SIG-M5 (cell line): ENCODE data around the gene FXYD7.

ENCODE experiments used
- DNase-seq: peaks from one replicate; lab custom pipeline; 2025; lab: John Stamatoyannopoulos, UW

The FXYD7 gene

GRCh38 chr19:35110974-35111373, 32.1 kb upstream of the FXYD7 start:
- DNase-seq: no peak

GRCh38 chr19:35112995-35113688, 29.9 kb upstream of the FXYD7 start:
- no peak for DNase-seq

DNA sequence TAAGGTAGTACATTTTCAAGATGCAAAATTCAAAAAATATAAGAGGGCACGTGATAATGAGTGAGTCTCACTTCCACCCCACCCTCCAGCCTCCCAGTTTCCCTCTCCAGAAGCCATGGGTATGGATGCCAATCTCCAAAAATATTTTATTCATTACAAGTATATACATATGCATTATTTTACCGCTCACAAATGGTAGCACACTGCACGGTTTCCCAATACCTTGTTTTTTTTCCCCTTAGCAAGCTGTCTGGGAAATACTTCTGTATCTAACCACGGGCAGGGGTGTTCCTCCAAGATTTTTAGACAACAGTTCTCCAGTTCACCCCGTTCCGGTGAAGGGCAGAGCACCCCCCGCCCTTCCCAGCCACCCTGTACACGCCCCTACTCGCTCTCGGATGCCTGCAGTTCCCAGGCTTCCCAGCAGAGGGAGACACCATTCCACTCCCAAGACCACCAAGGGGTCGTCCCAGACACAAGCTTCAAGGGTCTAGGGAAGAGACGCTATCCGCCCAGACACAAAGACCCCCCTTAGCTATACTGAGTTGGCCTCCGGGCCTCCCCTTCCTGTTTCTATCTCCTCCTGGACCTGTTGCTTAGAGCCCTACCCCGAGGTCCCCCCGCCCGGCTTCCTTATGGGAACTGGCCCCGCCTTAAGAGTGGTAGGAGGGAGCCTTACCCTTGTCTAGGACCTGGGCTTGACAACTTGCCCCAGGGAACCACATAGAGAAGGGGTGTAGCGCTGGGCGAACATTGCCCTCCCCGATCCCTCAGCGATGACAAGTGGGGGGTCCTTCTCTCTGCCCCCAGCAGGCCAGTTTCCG, 28.5 kb upstream of the FXYD7 start:
- no peak for DNase-seq

GRCh38 chr19:35115177-35115951, 27.7 kb upstream of the FXYD7 start, which contains the start of gene FXYD3:
TSS of gene FXYD3 (plus strand) at chr19:35115823. CDS start at chr19:35119377, 3,554 bp downstream.
- no peak for DNase-seq

DNA sequence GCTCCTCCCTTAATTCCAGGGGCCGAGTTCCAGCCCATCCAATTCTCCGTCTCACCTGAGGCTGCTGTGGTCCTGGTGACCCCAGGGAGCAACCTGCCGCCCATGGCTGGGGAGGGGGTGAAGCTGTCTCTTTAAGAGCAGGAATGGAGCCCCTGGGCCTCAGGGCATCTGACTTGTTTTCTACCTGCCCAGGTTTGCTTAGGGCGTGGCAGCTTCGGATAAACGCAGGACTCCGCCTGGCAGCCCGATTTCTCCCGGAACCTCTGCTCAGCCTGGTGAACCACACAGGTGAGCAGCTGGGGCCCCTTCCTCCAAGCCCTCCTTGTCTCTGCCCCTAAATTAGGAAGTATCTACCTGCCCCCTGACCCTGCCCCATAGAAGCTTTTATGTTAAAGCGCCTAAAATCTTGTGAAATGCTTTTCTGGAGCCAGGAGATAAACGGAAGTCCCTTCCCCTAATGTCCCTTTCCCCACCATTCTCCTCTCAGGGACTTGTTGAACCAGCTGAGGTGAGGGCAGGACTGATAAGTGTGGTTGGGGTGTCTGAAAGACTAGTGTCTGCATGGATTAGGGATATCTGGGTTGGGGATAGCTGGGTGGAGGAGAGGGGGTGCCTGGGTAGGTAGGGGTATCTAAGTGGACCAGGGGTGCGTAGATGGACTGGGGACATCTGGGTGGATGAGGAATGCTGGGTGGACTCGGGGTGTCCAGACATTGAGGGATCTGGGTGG, 26.8 kb upstream of the FXYD7 start:
- no peak for DNase-seq

DNA sequence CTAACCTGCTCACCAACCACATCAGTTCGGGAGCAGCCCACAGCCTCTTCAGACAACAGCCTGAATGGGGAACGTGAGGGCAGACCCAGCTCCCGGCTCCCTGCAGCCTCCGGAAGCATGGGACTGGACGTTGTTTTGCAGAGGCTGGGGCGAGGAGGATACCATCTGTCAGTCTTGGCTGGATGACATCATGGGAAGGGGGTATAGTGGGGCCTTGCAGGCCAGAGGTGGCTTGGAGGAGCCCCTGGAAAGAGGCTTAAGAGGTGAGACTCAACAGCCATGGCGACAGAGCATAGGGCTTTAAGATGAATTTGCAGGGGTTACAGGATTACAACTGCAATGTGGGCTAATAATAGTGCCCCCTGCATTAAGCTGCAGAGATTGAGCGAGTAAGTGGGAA, 25.9 kb upstream of the FXYD7 start:
- no peak for DNase-seq

- no peak for DNase-seq
These were observed 25.3 kb upstream of the FXYD7 start for GRCh38 chr19:35117799-35118198.

- no peak for DNase-seq
These were observed 24.6 kb upstream of the FXYD7 start for GRCh38 chr19:35118268-35119020.

DNA sequence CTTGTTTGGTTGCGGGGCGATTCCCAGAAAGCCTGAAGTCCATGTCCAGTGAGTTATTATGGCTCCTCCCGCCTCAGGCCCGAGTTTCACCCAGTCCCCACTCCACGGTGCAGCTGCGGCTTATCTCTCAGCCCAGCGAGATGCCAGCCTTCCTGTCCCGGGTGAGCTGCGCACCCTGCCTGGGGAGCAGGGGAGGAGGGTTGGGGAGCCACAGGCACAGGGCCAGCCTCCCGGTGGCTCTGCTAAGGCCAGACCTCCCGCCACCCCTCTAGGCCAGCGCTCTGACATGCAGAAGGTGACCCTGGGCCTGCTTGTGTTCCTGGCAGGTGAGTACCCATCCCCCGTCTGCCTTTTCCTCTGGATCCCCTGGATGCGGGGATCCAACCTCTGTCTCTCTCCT, 24.0 kb upstream of the FXYD7 start:
- DNase-seq: no peak

DNA sequence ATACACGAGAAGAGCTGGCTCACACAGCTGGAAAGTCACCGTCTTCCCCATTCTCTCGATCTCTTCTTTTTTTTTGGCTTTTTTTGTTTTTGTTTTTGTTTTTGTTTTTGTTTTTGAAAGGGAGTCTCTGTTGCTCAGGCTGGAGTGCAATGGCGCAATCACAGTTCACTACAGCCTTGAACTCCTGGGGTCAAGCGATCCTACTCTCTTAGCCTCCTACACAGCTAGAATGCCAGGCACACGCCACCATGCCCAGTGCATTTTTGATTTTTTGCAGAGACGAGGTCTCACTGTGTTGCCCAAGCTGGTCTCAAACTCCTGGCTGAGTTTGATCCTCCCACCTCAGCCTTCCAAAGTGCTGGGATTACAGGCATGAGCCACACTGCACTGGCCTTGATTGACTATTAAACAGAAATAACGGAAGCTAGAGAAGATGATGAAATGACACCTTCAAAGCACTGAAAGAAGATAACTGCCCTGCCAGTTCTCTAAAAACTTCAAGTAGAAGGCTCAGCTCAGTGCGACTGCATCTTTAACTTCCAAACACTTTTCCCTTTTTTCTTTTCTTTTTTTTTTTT, 23.4 kb upstream of the FXYD7 start:
- DNase-seq: no peak

DNA sequence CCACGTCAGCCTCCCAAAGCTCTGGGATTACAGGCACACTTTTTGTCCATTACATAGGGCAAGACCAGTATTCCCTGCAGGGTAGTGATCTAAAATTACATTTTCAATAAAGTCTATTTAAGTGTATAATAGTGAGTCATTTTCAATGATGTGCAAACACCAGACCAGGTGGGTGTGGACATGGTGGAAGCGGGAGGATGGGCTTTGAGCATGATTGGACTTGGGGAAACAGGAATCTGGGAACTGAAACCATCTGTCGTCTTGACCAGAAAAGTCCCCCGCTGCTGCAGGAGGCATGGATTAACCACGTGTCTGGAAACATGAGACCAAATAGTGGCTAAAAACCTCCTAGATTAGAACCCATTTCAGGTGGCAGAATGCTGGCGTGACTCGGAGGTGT, 22.6 kb upstream of the FXYD7 start:
- DNase-seq: no peak

GRCh38 chr19:35120898-35121297, 22.2 kb upstream of the FXYD7 start:
- no peak for DNase-seq

GRCh38 chr19:35122687-35123551, 20.1 kb upstream of the FXYD7 start:
- DNase-seq: no peak

DNA sequence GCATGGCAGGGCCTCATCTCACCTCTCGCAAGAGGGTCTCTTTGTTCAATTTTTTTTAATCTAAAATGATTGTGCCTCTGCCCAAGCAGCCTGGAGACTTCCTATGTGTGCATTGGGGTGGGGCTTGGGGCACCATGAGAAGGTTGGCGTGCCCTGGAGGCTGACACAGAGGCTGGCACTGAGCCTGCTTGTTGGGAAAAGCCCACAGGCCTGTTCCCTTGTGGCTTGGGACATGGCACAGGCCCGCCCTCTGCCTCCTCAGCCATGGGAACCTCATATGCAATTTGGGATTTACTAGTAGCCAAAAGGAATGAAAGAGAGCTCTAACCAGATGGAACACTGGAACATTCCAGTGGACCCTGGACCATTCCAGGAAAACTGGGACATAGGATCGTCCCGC, 19.5 kb upstream of the FXYD7 start:
- no peak for DNase-seq

GRCh38 chr19:35124098-35125060, 18.7 kb upstream of the FXYD7 start:
- DNase-seq: no peak

- no peak for DNase-seq
These were observed 17.8 kb upstream of the FXYD7 start for GRCh38 chr19:35125270-35125717.

DNA sequence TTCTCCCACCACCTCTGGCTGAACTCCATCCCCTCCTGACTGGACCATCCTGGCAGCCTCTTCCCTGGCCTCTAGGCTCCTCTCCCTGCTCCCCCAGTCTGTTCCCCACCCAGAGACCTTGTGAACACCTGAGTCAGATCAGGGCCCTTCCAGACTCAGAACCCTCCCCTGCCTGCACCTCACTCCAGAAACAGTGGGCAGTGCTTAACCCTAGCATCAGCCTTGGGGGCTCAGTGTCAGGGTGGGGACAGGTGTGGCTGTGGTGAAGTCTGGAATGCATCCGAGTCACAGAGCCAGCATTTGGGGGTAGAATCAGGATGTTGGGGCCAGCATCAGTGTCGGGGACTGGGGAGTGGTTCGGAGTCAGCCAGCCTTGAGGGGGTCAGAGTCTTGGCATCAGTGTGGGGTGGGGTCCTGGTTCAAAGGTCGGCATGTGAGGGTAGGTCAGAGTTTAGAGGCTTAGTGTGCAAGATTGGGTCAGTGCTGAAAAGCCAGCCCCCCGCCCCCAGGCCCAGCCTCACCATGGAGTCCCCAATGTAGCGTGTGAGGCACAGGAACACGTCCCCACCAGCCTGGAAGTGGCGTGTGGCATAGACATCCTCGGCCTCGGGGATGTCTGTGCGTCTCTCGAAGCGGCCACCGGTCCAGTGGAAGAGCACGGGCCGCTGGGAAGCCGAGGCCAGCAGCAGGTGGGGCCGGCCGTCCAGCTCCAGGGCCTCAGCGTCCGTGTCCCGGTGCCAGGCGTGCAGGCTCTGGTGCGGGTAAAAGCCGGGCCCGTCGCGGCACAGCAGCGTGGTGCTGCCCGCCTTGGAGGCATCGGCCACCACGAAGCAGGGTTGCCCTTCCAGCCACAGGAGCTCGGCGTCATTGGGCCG, 17.1 kb upstream of the FXYD7 start:
- DNase-seq: no peak

- no peak for DNase-seq
These were observed 16.5 kb upstream of the FXYD7 start for GRCh38 chr19:35126624-35126959.
